ENCODE data around the gene LGALS4.
"Not testable (repeated sequence)": the region's sequence is repeated elsewhere in the genome, so short reads cannot be mapped to it uniquely, and the experiment has no call there.

Gene LGALS4

GRCh38 chr19:38793177-38793576, 19.6 kb downstream of the LGALS4 start:
- no peak for DNase-seq

- DNase-seq, result peak; percentile 4 to 27
Observed at GRCh38 chr19:38792250-38793111, 20.3 kb downstream of the LGALS4 start.

- DNase-seq, result not testable (repeated sequence)
Observed at GRCh38 chr19:38791451-38792064, 21.2 kb downstream of the LGALS4 start.

- DNase-seq, result not testable (repeated sequence)
Observed at GRCh38 chr19:38790507-38791403, 22.0 kb downstream of the LGALS4 start.

- no peak for DNase-seq
Observed at GRCh38 chr19:38788478-38789243, 24.1 kb downstream of the LGALS4 start, which contains the start of gene LGALS7B. TSS of gene LGALS7B (plus strand) at chr19:38789200. CDS start at chr19:38789227, 27 bp downstream.

GRCh38 chr19:38786572-38787265, 26.0 kb downstream of the LGALS4 start:
- no peak for DNase-seq

- not testable (repeated sequence) for DNase-seq
Observed at GRCh38 chr19:38786061-38786460, 26.7 kb downstream of the LGALS4 start.

GRCh38 chr19:38785187-38785699, 27.5 kb downstream of the LGALS4 start:
- DNase-seq, result no peak

GRCh38 chr19:38784224-38784623, 28.5 kb downstream of the LGALS4 start:
- DNase-seq, result no peak

- DNase-seq, result not testable (repeated sequence)
Observed at GRCh38 chr19:38782212-38782611, 30.5 kb downstream of the LGALS4 start.

- no peak for DNase-seq
Observed at GRCh38 chr19:38781058-38781457, 31.7 kb downstream of the LGALS4 start.

- no peak for DNase-seq
Observed at GRCh38 chr19:38780443-38780842, 32.3 kb downstream of the LGALS4 start.

- no peak for DNase-seq
Observed at GRCh38 chr19:38778733-38779132, 34.0 kb downstream of the LGALS4 start.

- DNase-seq, result no peak
Observed at GRCh38 chr19:38774181-38774950, 38.4 kb downstream of the LGALS4 start.

GRCh38 chr19:38773469-38774177, 39.1 kb downstream of the LGALS4 start, which contains the start of gene LGALS7:
TSS of gene LGALS7 (minus strand) at chr19:38773517. CDS start at chr19:38773492, 25 bp downstream.
- no peak for DNase-seq

- DNase-seq, result not testable (repeated sequence)
Observed at GRCh38 chr19:38771569-38771968, 41.2 kb downstream of the LGALS4 start.

GRCh38 chr19:38770949-38771275, 41.8 kb downstream of the LGALS4 start:
- not testable (repeated sequence) for DNase-seq

- DNase-seq, result not testable (repeated sequence)
Observed at GRCh38 chr19:38770228-38770948, 42.4 kb downstream of the LGALS4 start.

GRCh38 chr19:38769635-38770211, 43.0 kb downstream of the LGALS4 start:
- DNase-seq, result peak; percentile 77 to 88

All from inflammatory macrophage treated with lipopolysaccharide for 1 hour (primary cell).